Adrenal gland (tissue), 5 donors: ENCODE results near the gene ADGRF3.

Experiments
- POLR2A ChIP-seq, 2 donors: fragments of 450-650 bp; IDR thresholded peaks; one replicate each; pipeline ENCODE4 v1.6.1; 2017; ENCODE audit warnings: antibody characterized with exemption in 2 of 2, mild to moderate bottlenecking in 2 of 2, moderate library complexity in 1 of 2
- TF ChIP-seq, protein P1 (sequence below), 6 experiments: fragments of 450-650 bp in 4 of 6; fragments of 200-600 bp in 2 of 6; sonication (generic) in 1 of 6; IDR thresholded peaks; 1 replicate in 5 of 6; 2 replicates in 1 of 6; pipeline versions ENCODE4 v1.5.1 to v1.8.0; 2016 to 2021; ENCODE audit warnings: antibody characterized with exemption in 6 of 6, mild to moderate bottlenecking in 2 of 6, moderate library complexity in 1 of 6
- donor health status: DM: no; HTN: no; CAD: no.

- no peak for TF ChIP-seq POLR2A (IDR thresholded peaks at IDR 0.05)
- TF ChIP-seq, protein P1, sequence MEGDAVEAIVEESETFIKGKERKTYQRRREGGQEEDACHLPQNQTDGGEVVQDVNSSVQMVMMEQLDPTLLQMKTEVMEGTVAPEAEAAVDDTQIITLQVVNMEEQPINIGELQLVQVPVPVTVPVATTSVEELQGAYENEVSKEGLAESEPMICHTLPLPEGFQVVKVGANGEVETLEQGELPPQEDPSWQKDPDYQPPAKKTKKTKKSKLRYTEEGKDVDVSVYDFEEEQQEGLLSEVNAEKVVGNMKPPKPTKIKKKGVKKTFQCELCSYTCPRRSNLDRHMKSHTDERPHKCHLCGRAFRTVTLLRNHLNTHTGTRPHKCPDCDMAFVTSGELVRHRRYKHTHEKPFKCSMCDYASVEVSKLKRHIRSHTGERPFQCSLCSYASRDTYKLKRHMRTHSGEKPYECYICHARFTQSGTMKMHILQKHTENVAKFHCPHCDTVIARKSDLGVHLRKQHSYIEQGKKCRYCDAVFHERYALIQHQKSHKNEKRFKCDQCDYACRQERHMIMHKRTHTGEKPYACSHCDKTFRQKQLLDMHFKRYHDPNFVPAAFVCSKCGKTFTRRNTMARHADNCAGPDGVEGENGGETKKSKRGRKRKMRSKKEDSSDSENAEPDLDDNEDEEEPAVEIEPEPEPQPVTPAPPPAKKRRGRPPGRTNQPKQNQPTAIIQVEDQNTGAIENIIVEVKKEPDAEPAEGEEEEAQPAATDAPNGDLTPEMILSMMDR (IDR thresholded peaks at IDR 0.05) = no peak
Measured at GRCh38 chr2:26363958-26364357, 17.4 kb upstream of the ADGRF3 start.
